Muscle layer of duodenum (tissue), 2 donors: Measurements from ENCODE around the gene RBBP5.

Source experiments
- H3K27ac ChIP-seq: one replicate; pipeline ENCODE4 v1.7.0; 2013; ENCODE audit warnings: mild to moderate bottlenecking, low read length
- H3K27me3 ChIP-seq: one replicate; pipeline ENCODE4 v1.7.0; 2013; ENCODE audit warnings: low read depth, mild to moderate bottlenecking, control low read depth, low read length
- H3K36me3 ChIP-seq, 2 donors: one replicate each; pipeline ENCODE4 v1.7.0; 2013; ENCODE audit warnings: low read length in 2 of 2, control low read depth in 1 of 2, mild to moderate bottlenecking in 1 of 2; ENCODE audit not compliant: insufficient read depth in 2 of 2, control insufficient read depth in 1 of 2
- H3K4me1 ChIP-seq, 2 donors: one replicate each; pipeline ENCODE4 v1.7.0; 2013; ENCODE audit warnings: low read length in 2 of 2, mild to moderate bottlenecking in 2 of 2, control low read depth in 1 of 2, moderate library complexity in 1 of 2; ENCODE audit not compliant: insufficient read depth in 2 of 2, control insufficient read depth in 1 of 2
- H3K4me3 ChIP-seq, 2 donors: one replicate each; pipeline ENCODE4 v1.7.0; 2013; ENCODE audit warnings: low read length in 2 of 2, low read depth in 1 of 2, mild to moderate bottlenecking in 1 of 2
- H3K9me3 ChIP-seq, 2 donors: one replicate each; pipeline ENCODE4 v1.7.0; 2013; ENCODE audit warnings: low read length in 2 of 2, control low read depth in 1 of 2, mild to moderate bottlenecking in 1 of 2; ENCODE audit not compliant: control insufficient read depth in 1 of 2
- donor health status: healthy.

RBBP5 gene

GRCh38 chr1:205064741-205065316 lies 56.9 kb downstream of the RBBP5 start:
- Histone ChIP-seq H3K9me3 (no peaks in the 10 kb centered on the region), H3K36me3 (no peaks in the 10 kb centered on the region), H3K27ac (no peak overlapping the region), H3K4me1 (peaks cover 0 to 13% of the 10 kb centered on the region in 2 donors), H3K4me3 (no peak overlapping the region), H3K27me3 (no peaks in the 10 kb centered on the region)

GRCh38 chr1:205064301-205064700 lies 57.5 kb downstream of the RBBP5 start:
- no peaks in the 10 kb centered on the region for H3K27me3 ChIP-seq
- H3K4me3 ChIP-seq: no peak overlapping the region
- H3K9me3 ChIP-seq: no peaks in the 10 kb centered on the region
- H3K36me3 ChIP-seq: no peaks in the 10 kb centered on the region
- no peak overlapping the region for H3K27ac ChIP-seq
- peaks cover 0 to 13% of the 10 kb centered on the region in 2 donors for H3K4me1 ChIP-seq

DNA sequence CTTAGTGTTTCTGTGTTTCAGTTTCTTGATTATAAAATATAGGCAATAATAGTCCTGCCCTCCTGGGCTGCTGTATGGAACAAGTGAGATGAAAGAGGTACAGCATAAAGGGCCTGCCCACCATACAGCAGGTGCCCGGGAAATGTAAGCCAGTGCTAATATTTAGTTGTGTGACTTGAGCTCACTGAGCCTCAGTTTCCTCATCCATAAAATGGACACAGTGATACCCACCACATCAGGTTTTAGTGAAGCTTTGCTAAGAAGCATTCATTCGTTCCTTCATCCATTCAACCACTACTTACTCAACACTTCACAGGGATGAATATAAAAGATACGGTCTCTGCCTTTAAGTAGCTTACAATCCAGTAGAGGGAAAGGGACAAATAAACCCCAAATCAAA lies 58.9 kb downstream of the RBBP5 start:
- Histone ChIP-seq H3K27me3 (no peaks in the 10 kb centered on the region), H3K36me3 (no peaks in the 10 kb centered on the region), H3K27ac (no peak overlapping the region), H3K4me3 (no peak overlapping the region), H3K9me3 (no peaks in the 10 kb centered on the region), H3K4me1 (peaks cover 0 to 8% of the 10 kb centered on the region in 2 donors)

DNA sequence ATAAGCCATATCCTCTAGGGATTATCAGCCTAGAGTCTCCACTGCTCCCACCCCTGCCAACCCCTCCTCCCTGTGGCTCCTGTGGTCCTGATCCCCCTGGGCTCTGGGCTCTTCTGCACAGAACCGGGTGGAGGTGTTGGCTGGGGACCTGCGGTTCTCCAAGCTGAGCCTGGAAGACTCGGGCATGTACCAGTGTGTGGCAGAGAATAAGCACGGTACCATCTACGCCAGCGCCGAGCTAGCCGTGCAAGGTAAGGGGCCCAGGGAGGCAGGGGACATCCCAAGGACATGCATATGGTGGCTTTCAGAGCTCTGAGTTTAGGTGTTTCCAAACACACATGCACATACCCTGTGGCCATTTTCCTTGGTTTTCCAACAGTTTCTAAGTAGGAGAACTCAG lies 59.5 kb downstream of the RBBP5 start:
- Histone ChIP-seq H3K27me3 (no peaks in the 10 kb centered on the region), H3K36me3 (no peaks in the 10 kb centered on the region), H3K27ac (no peak overlapping the region), H3K4me1 (peaks cover 0 to 8% of the 10 kb centered on the region in 2 donors), H3K9me3 (no peaks in the 10 kb centered on the region), H3K4me3 (no peak overlapping the region)

- peaks cover 0 to 8% of the 10 kb centered on the region in 2 donors for H3K4me1 ChIP-seq
- no peaks in the 10 kb centered on the region for H3K27me3 ChIP-seq
- no peaks in the 10 kb centered on the region for H3K9me3 ChIP-seq
- H3K27ac ChIP-seq: no peak overlapping the region
- no peak overlapping the region for H3K4me3 ChIP-seq
- H3K36me3 ChIP-seq: no peaks in the 10 kb centered on the region
Observed at GRCh38 chr1:205061665-205062069, 60.1 kb downstream of the RBBP5 start.

- Histone ChIP-seq H3K9me3 (no peaks in the 10 kb centered on the region), H3K4me3 (no peak overlapping the region), H3K36me3 (no peaks in the 10 kb centered on the region), H3K27me3 (no peaks in the 10 kb centered on the region), H3K4me1 (peaks cover 0 to 8% of the 10 kb centered on the region in 2 donors), H3K27ac (no peak overlapping the region)
Observed at GRCh38 chr1:205061227-205061626, 60.6 kb downstream of the RBBP5 start.

DNA sequence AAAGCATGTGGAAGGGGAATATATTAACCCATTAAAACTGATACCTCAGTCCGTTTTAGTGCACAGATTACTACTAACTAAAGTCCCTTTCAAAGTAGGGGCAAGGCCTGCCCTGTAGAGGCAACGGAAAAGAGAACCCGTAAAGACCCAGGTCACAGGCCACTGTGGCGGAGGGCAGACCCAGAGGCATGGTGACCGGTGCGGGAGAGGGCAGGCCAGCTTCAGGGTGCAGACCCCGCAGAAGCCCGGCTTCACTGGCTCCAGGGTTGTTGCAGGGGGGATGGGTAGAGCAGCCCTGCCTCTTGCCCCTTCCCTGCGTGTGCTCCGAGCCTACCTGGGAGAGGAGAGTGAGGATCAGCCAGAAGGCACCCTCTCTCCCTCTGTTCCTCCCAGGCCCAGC lies 61.0 kb downstream of the RBBP5 start:
- no peaks in the 10 kb centered on the region for H3K27me3 ChIP-seq
- H3K27ac ChIP-seq: no peak overlapping the region
- no peaks in the 10 kb centered on the region for H3K36me3 ChIP-seq
- no peak overlapping the region for H3K4me3 ChIP-seq
- H3K9me3 ChIP-seq: no peaks in the 10 kb centered on the region
- H3K4me1 ChIP-seq: peaks cover 0 to 8% of the 10 kb centered on the region in 2 donors

- Histone ChIP-seq H3K9me3 (no peaks in the 10 kb centered on the region), H3K4me3 (no peak overlapping the region), H3K27me3 (no peaks in the 10 kb centered on the region), H3K27ac (no peak overlapping the region), H3K4me1 (peaks cover 0 to 8% of the 10 kb centered on the region in 2 donors), H3K36me3 (no peaks in the 10 kb centered on the region)
Observed at GRCh38 chr1:205059660-205060059, 62.1 kb downstream of the RBBP5 start.

GRCh38 chr1:205058853-205059252 lies 62.9 kb downstream of the RBBP5 start:
- no peaks in the 10 kb centered on the region for H3K27me3 ChIP-seq
- H3K4me3 ChIP-seq: no peak overlapping the region
- H3K36me3 ChIP-seq: no peaks in the 10 kb centered on the region
- H3K27ac ChIP-seq: no peak overlapping the region
- H3K9me3 ChIP-seq: no peaks in the 10 kb centered on the region
- peaks cover 0 to 8% of the 10 kb centered on the region in 2 donors for H3K4me1 ChIP-seq

GRCh38 chr1:205057808-205058575 lies 63.8 kb downstream of the RBBP5 start:
- Histone ChIP-seq H3K27ac (no peak overlapping the region), H3K27me3 (no peaks in the 10 kb centered on the region), H3K9me3 (no peaks in the 10 kb centered on the region), H3K36me3 (no peaks in the 10 kb centered on the region), H3K4me3 (no peak overlapping the region), H3K4me1 (peaks cover 0 to 8% of the 10 kb centered on the region in 2 donors)

DNA sequence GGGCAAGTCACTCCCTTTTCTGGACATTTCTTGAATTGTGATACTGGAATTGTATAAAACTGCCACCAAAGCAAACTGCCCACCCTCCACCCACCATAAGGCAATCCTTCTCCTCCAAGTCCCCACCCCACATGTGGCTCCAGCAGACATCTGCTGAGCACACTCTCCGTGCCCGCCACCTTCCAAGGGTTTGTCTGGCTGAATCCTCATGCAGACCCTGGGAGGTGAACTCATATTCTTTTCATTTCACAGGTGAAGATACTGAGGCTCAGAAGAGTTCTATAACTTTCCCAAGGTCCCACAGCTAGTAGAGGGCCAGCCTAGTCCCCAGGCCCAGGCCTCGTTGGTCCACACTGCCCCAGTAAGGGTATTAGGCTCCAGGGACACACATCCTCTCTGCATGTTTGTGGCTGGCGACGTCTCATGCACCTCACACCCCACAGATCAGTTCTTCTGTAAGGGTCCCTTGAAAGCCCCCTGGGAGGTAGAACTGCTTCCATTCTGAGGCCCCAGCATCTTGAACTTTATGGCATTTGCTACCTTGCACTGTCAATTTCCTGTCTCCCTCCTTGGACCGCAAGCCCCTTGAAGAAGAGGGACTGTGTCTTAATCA lies 64.7 kb downstream of the RBBP5 start:
- peaks cover 0 to 8% of the 10 kb centered on the region in 2 donors for H3K4me1 ChIP-seq
- H3K27ac ChIP-seq: no peak overlapping the region
- H3K36me3 ChIP-seq: no peaks in the 10 kb centered on the region
- H3K4me3 ChIP-seq: no peak overlapping the region
- H3K9me3 ChIP-seq: no peaks in the 10 kb centered on the region
- no peaks in the 10 kb centered on the region for H3K27me3 ChIP-seq
